ENCODE data around the gene MARCHF11. TPM values are rescaled to one million over a fixed set of nuclear protein-coding genes. Genes with fewer than 3 reads are reported as not detected.

Gene MARCHF11
- total RNA-seq, 2 donors from 2014 or later: 0.24 to 0.33 TPM

DNA sequence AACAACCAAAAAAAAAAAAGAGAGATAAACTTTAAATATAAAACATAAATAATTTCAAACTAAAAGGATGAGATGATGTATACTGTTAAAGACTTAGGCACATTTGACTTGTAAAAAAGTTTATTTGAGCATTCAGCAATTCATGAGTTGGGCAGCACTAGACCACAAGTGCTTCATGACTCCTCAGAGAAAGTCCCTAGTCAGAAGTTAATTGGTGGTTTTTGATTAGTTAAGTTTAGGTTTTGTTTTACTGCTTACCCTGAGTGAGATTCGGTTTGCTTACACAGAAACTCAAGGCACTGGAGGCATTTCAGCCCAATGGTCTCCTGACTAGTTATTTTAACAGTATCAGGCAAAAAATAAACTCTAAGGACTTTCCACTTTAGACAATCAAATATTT lies 129.2 kb downstream of the MARCHF11 start:
- DNase-seq (ENCODE audit: low spot score): no peak
- H3K4me3 ChIP-seq: no peak overlapping the region
- TF ChIP-seq, protein P1, sequence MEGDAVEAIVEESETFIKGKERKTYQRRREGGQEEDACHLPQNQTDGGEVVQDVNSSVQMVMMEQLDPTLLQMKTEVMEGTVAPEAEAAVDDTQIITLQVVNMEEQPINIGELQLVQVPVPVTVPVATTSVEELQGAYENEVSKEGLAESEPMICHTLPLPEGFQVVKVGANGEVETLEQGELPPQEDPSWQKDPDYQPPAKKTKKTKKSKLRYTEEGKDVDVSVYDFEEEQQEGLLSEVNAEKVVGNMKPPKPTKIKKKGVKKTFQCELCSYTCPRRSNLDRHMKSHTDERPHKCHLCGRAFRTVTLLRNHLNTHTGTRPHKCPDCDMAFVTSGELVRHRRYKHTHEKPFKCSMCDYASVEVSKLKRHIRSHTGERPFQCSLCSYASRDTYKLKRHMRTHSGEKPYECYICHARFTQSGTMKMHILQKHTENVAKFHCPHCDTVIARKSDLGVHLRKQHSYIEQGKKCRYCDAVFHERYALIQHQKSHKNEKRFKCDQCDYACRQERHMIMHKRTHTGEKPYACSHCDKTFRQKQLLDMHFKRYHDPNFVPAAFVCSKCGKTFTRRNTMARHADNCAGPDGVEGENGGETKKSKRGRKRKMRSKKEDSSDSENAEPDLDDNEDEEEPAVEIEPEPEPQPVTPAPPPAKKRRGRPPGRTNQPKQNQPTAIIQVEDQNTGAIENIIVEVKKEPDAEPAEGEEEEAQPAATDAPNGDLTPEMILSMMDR (IDR thresholded peaks at IDR 0.05): no peak
- H3K9me3 ChIP-seq: no peaks in the 10 kb centered on the region
- no peaks in the 10 kb centered on the region for H3K4me1 ChIP-seq
- H3K27ac ChIP-seq: no peak overlapping the region
- H3K36me3 ChIP-seq: no peaks in the 10 kb centered on the region
- H3K27me3 ChIP-seq: no peaks in the 10 kb centered on the region

DNA sequence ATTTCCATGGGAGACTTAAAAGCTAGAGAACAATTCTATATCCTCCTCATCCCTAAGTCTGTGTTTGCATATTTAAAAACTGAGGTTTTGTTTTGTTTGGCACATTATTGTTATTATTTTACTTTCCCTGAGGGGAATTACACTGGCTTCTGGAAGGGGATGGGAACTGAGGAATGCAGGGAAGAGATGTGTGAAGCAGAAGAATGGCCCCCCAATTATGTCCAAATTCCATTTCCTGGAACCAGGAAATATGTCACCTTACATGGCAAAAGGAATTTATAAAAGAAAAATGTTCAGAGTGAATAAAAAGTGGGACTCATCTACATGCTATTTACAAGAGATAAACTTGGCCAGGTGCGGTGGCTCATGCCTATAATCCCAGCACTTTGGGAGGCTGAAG lies 129.8 kb downstream of the MARCHF11 start:
- H3K4me3 ChIP-seq: no peak overlapping the region

DNA sequence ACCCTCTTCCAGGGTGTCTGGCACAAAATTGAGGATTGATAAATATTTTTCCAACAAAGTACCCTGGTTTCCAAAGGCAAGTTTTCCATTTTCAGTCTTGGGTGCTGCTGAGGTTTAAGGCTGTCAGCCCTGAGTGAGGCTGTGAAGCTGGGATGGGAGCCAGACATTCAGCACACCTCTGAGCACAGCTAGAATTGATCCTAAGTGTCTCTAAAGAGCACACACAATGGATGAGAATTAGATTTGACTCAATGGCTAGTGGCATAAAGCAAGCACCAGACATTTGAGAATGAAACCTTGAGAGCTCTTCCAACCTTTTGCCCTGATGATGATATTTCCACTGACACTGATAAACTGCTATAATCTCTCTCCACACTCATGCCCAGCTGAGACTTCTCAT lies 131.5 kb downstream of the MARCHF11 start:
- no peaks in the 10 kb centered on the region for H3K27me3 ChIP-seq
- no peak overlapping the region for H3K27ac ChIP-seq
- no peaks in the 10 kb centered on the region for H3K9me3 ChIP-seq
- H3K36me3 ChIP-seq: no peaks in the 10 kb centered on the region
- H3K4me1 ChIP-seq: no peaks in the 10 kb centered on the region
- TF ChIP-seq, protein P1 (IDR thresholded peaks at IDR 0.05): no peak
- no peak overlapping the region for H3K4me3 ChIP-seq
- no peak for DNase-seq (ENCODE audit: low spot score)

More for the DNA sequence above, 129.8 kb downstream of the MARCHF11 start:
- no peaks in the 10 kb centered on the region for H3K27me3 ChIP-seq
- no peaks in the 10 kb centered on the region for H3K9me3 ChIP-seq
- H3K4me1 ChIP-seq: no peaks in the 10 kb centered on the region
- no peak for DNase-seq (ENCODE audit: low spot score)
- H3K36me3 ChIP-seq: no peaks in the 10 kb centered on the region
- H3K27ac ChIP-seq: no peak overlapping the region
- TF ChIP-seq, protein P1 (IDR thresholded peaks at IDR 0.05): no peak

DNA sequence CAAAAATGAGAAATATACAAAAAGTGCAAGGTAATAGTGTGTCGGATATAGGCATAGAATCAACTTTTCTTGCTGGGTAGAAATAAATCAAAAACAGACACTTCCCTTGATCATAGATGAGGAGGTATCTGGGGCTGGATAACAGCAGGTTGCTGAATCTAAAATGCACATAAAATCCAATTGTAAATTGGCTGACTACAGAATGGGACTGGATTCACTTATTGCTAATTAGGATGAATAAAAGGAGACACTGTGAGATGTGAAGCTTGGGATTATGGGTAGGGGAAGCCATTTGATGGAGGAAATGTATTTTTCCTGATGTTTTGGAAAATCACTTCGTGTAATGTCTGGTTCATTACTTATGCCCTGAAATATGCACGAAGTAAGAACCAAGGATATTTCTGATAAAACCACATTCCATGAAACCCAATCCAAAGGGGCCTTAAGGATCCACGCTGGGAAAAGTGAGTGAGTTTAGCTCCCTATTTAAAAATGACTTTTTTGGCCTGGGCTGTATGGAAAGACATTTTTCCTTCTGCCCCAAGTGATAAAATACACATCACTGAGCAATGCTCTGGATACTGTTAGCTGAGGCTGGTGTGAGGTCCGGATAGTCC lies 136.1 kb downstream of the MARCHF11 start:
- no peak for DNase-seq (ENCODE audit: low spot score)
- TF ChIP-seq, protein P1 (IDR thresholded peaks at IDR 0.05): no peak
- Histone ChIP-seq H3K27ac (no peak overlapping the region), H3K4me1 (no peaks in the 10 kb centered on the region), H3K27me3 (no peaks in the 10 kb centered on the region), H3K36me3 (no peaks in the 10 kb centered on the region), H3K9me3 (no peaks in the 10 kb centered on the region), H3K4me3 (no peak overlapping the region)

DNA sequence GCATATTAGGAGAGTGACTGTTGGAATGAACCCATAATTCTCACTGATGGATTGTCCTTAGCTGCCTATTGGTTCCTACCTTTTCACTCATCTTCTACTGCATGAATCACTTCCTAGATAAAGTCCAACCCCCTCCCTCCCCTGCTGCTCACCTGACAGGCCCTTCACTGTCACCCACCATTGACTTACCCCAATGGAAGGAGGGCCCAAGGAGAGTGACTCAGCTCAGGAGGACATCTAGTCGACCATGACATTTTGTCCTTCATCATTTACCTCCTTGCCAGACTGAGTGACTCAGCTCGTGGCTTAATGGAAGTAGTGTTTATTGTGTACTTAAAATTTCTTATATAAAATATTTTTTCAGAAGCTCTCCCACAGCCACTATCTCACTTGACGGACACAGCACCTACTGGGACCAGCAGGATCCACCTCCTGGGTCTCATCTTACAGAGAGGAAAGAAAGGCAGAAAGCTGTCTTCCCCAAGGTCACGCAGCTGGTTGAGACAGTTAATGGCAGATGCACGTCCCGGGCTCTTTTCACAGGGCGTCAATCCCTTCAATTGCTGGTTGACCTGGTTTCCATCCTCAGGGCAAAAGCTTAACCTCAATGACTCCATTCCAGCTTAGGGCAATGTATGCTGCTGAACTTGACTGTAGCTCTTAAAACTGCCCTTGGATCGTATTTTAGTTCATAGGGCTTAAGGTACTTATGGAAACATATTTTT lies 142.3 kb downstream of the MARCHF11 start:
- Histone ChIP-seq H3K4me1 (no peaks in the 10 kb centered on the region), H3K27ac (no peak overlapping the region), H3K9me3 (no peaks in the 10 kb centered on the region), H3K27me3 (no peaks in the 10 kb centered on the region), H3K4me3 (no peak overlapping the region), H3K36me3 (no peaks in the 10 kb centered on the region)
- TF ChIP-seq, protein P1 (IDR thresholded peaks at IDR 0.05): no peak
- DNase-seq (ENCODE audit: low spot score): no peak
